Measurements from ENCODE around the gene NDUFS6.
"Not testable (repeated sequence)": the region's sequence is repeated elsewhere in the genome, so short reads cannot be mapped to it uniquely, and the experiment has no call there.

Gene NDUFS6

GRCh38 chr5:1799110-1799601 is 2.1 kb upstream of the NDUFS6 start:
- peak; percentile 25 for DNase-seq

- peak; percentile 84 for DNase-seq
These were observed 1.4 kb upstream of the NDUFS6 start, which contains the start of gene MRPL36 for GRCh38 chr5:1799602-1800471. Gene MRPL36, minus strand, starts transcription at chr5:1799837. Its CDS starts 902 bp downstream, at chr5:1798935.

GRCh38 chr5:1800472-1801221 is 560 bp upstream of the NDUFS6 start:
- DNase-seq = peak; percentile 63

- DNase-seq = no peak
These were observed 724 bp downstream of the NDUFS6 start for GRCh38 chr5:1801967-1802295.

GRCh38 chr5:1803192-1803591 is 2.0 kb downstream of the NDUFS6 start:
- no peak for DNase-seq

- DNase-seq = no peak
These were observed 2.9 kb downstream of the NDUFS6 start for GRCh38 chr5:1804001-1804690.

GRCh38 chr5:1805326-1805725 is 4.1 kb downstream of the NDUFS6 start:
- DNase-seq = no peak

GRCh38 chr5:1805736-1806135 is 4.5 kb downstream of the NDUFS6 start:
- DNase-seq = no peak

GRCh38 chr5:1806199-1806598 is 5.0 kb downstream of the NDUFS6 start:
- DNase-seq = no peak

- DNase-seq = no peak
These were observed 5.8 kb downstream of the NDUFS6 start for GRCh38 chr5:1806974-1807373.

GRCh38 chr5:1807451-1808185 is 6.4 kb downstream of the NDUFS6 start:
- no peak for DNase-seq

- DNase-seq = no peak
These were observed 7.2 kb downstream of the NDUFS6 start for GRCh38 chr5:1808439-1808838.

- no peak for DNase-seq
These were observed 8.3 kb downstream of the NDUFS6 start for GRCh38 chr5:1809416-1810035.

GRCh38 chr5:1810581-1811101 is 9.4 kb downstream of the NDUFS6 start:
- DNase-seq = no peak

- no peak for DNase-seq
These were observed 13.2 kb downstream of the NDUFS6 start for GRCh38 chr5:1814183-1815020.

GRCh38 chr5:1815071-1815786 is 14.0 kb downstream of the NDUFS6 start:
- no peak for DNase-seq

- DNase-seq = no peak
These were observed 14.7 kb downstream of the NDUFS6 start for GRCh38 chr5:1815881-1816292.

- not testable (repeated sequence) for DNase-seq
These were observed 15.4 kb downstream of the NDUFS6 start for GRCh38 chr5:1816495-1817089.

GRCh38 chr5:1817261-1818043 is 16.2 kb downstream of the NDUFS6 start:
- no peak for DNase-seq

Data from central memory CD4-positive, alpha-beta T cell (primary cell).